ENCODE measurements around the gene BLVRB.
A peak's percentile ranks its signal among the peaks of the same experiment; 100 is the strongest.
"Not testable (repeated sequence)": the region's sequence is repeated elsewhere in the genome, so short reads cannot be mapped to it uniquely, and the experiment has no call there.

BLVRB gene

DNA sequence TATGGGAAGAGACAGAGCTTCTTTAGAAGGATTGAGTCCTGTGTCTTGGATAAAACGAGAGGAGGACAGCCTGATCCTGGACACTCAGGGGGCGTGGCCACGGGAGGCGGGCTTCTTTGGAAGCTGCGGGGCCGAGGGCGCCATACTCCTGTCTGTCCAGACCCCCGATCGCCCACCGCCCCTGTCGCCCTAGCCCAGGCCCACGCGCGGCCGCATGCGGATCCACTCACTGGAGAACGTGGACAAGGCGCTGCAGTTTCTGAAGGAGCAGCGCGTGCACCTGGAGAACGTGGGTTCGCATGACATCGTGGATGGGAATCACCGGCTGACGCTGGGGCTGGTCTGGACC is 24.3 kb upstream of the BLVRB start:
- DNase-seq (ENCODE audit: low read depth in 2 of 2), result no peak

DNA sequence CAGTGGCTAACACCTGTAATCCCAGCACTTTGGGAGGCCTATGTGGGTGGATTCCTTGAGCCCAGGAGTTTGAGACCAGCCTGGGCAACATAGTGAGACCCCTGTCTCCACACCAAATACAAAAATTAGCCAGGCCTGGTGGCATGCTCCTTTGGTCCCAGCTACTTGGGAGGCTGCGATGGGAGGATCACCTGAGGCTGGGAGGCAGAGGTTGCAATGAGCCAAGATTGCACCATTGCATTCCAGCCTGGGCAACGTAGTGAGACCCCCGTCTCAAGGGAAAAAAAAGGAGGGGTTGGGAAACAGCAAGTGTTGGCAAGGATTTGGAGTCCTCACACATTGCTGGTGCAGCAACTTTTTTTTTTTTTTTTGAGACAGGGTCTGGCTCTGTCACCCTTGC is 20.5 kb upstream of the BLVRB start:
- no peak for DNase-seq (ENCODE audit: low read depth in 2 of 2)

- not testable (repeated sequence) for DNase-seq (ENCODE audit: low read depth in 2 of 2)
These were observed 10.5 kb upstream of the BLVRB start for GRCh38 chr19:40475878-40476644.

GRCh38 chr19:40474737-40475136 is 9.2 kb upstream of the BLVRB start:
- no peak for DNase-seq (ENCODE audit: low read depth in 2 of 2)

DNA sequence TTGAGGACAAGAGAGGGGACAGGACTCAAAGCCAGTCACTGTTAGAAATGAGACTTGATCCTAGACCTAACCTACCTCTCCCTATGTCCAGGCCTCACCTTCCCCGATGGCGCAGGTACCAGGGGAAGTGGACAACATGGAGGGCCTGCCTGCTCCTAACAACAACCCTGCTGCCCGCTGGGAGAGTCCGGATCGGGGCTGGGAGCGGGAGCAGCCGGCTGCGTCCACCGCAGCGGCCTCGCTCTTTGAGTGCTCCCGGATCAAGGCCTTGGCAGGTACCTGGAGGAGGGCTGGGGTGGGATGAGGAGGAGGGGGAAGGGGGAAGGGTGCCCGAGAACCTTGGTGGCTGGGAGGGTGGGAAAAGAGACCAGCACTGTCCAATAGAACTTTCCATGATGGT is 7.0 kb upstream of the BLVRB start:
- no peak for DNase-seq (ENCODE audit: low read depth in 2 of 2)

- no peak for DNase-seq (ENCODE audit: low read depth in 2 of 2)
These were observed 5.6 kb upstream of the BLVRB start for GRCh38 chr19:40471111-40471510.

- DNase-seq (ENCODE audit: low read depth in 2 of 2), result no peak
These were observed 3.5 kb upstream of the BLVRB start for GRCh38 chr19:40469011-40469410.

DNA sequence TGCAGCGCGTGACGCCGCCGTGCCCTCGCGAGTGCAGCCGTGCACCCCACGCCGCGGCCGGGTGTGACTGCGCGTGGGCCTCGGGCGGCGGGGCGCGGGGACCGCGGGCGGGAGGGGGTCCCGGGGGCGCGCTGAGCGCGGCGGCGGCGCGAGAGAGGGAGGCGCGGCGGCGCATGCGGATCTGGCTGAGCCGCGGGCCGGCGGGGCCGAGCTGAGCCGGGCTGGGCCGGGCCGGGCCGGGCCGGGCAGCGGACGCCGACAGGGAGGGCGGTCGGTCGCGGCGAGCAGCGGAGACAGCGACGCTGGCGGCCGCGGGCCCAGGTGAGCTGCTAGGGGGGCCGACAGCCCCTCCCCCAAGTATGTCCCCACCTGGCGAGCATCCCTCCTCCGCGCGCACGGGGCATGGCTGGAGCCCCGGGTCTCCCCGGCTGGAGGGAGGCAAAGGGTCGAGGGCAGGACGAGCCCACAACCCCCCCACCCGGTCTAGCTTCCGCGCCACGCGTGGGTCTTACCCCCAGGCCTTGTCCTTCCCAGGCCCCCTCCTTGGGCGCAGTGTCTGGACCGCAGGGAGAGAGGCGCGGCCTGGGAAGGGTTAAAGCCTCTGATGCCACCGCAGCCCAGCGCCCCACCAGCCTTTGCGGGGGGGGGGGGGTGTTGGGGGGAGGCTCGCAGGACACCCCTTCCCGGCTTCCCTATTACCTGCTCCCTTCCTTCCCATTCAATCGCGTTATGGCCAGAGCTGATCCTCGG is 1.6 kb upstream of the BLVRB start, which contains the start of gene SPTBN4:
Gene SPTBN4 (plus strand): TSS at position 17 of the 750 bp plus-strand sequence. CDS start 5,621 bp downstream, outside the sequence.
- DNase-seq (ENCODE audit: low read depth in 2 of 2), result no peak

DNA sequence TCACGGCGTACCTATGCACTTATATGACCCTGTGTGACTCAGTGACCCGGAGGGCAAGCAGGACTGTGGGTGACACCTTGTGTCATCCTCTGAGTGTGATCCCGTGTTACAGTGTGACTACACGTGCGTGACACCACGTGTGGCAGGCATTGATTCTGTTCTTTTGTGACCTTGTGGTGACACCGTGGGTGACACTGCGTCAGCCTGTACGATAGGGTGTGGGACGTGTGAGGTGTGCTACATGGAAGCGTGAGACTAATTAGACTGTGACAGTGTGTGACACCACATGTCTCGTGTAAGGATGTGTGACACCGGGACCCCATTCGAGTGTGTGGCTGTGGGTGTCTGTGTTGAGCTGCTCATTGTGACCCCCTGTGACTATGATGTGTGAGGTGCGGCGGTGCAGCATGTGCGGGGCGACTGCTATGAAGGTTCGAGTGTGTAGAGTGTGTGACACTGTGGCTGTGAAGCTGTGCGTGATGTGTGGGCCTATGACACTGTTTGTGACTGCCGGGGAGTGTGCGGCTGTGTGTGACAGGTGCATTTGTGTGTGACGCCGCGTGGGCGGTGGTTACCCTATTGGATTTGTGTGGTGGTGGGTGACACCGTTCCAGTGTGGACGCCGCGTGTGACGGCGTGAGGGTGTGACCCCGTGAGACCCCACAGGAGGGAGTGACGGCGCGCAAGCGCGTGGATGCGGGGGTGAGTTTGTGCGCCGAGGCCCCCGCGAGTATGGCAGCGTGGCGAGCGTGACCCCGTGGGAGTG is 857 bp upstream of the BLVRB start:
- peak in 1 of 2 donors; percentile 58 for DNase-seq (ENCODE audit: low read depth in 2 of 2)

DNA sequence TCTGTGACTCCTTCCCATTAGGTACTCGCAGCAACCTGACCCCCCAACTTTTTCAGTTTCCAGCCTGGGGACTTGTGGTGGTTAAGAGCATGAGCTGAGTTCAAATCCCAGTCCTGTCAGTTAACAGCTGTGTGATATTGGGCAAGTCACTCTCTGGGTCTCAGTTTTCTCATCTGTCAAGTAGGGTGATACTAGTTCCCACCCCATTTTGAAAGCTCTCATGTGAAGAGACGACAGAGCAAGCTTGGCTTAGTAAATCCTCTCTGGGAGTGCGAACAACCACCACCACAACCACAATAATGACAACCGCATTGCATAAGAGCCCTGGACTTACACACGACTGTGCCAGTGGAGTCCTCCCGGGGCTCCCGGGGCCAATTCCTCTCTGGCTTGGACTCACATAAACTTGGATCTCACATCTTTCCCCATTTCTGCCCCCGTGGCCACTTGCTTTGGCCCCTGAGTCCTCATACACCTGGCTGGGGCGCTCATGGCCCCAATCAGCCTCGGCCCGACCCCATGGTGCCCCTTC is 454 bp downstream of the BLVRB start:
- DNase-seq (ENCODE audit: low read depth in 2 of 2), result no peak

DNA sequence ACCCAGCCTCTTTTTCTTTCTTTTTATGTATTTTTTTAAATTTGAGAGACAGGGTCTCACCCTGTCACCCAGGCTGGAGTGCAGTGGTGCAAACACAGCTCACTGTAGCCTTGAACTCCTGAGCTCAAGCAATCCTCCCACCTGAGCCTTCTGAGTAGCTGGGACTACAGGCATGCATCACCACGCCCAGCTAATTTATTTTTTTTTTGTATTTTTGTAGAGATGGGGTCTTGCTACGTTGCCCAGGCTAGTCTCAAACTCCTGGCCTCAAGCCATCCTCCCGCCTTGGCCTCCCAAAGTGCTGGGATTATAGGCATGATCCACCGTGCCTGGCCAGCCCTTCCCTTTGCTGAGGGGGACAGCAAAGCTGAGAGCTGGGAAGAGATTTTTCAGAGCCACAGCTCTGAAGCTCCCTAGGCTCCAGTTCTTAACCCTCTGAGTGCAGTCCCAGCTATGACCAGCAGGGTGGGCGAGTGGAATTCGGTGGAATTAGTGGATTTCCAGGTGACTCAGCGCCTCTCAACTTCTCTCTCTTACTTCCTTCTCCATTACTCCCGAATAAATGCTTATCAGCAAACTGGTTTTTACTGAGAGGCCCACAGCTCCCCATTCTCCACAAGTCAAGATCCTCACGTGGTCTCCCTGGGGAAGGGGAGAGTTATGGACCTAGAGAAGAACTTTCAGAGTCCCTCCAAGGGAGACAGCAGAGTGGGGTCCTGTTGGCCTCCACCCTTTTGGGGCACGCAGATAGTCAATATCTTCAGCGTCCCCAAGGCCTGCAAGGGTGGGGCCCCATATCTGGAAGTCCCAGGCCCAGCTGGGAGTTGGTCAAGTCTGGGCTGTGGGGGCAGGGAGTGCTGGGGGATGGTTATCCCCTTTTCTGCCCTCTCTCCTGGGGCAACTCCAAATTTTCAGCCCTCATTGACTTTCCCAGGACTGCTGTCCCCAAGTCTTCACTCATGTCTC is 1.2 kb downstream of the BLVRB start:
- DNase-seq (ENCODE audit: low read depth in 2 of 2), result peak in 1 of 2 donors; percentile 66

GRCh38 chr19:40463587-40464037 is 1.9 kb downstream of the BLVRB start:
- DNase-seq (ENCODE audit: low read depth in 2 of 2), result not testable (repeated sequence)

DNA sequence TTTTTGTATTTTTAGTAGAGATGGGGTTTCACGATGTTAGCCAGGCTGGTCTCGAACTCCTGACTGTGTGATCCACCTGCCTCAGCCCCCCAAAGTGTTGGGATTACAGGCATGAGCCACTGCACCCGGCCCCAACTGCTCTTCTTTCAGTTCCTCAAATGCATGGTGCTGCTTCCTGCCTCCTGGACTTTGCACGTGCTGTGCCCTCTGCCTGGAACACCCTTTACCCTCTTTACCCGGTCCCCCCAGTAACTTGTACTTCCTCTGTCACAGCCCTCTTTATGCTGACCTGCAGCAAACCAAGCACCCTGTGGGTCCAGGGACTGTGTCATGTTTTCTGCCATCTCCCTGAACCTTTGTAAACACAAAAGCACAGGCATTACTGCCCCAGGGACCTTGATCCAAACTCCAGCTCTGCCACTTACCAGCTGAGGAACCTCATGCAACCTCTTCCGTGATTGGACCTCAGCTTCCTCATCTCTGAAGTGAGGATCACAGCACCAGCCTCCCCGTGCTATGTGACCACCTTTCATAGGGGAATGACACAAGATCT is 3.8 kb downstream of the BLVRB start:
- no peak for DNase-seq (ENCODE audit: low read depth in 2 of 2)

- DNase-seq (ENCODE audit: low read depth in 2 of 2), result no peak
These were observed 5.4 kb downstream of the BLVRB start for GRCh38 chr19:40460185-40460584.

GRCh38 chr19:40458597-40458974 is 7.0 kb downstream of the BLVRB start:
- DNase-seq (ENCODE audit: low read depth in 2 of 2), result no peak

DNA sequence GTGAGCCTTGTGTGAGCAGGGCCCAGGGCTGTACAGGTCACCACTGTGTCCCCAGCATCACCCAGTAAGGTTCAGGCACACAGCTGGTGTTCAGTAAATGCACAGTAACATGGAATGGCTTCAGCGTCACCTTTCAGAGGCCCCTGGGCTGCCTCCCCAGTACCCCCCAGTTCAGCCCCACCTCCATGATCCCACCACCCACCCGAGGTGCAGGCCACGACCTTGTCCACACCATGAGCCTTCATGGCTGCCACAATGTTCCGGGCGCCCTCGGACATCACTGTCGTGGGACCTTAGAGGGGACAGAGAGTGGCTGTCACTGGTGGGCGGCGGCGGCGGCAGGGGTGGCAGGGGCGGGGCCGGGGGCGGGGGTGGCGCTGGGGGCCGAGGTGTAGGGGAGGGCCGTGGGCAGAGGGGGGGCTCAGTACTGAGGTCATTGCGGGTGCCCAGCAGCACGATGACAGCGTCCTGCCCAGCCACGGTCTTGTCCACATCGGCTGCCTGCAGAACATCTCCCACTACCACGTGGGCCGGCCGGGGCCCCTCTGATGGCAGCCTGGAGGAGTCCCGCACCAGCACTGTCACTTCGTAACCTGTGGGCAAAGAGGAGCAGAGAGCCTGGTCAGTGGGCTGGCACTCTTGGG is 7.5 kb downstream of the BLVRB start:
- DNase-seq (ENCODE audit: low read depth in 2 of 2), result no peak

DNA sequence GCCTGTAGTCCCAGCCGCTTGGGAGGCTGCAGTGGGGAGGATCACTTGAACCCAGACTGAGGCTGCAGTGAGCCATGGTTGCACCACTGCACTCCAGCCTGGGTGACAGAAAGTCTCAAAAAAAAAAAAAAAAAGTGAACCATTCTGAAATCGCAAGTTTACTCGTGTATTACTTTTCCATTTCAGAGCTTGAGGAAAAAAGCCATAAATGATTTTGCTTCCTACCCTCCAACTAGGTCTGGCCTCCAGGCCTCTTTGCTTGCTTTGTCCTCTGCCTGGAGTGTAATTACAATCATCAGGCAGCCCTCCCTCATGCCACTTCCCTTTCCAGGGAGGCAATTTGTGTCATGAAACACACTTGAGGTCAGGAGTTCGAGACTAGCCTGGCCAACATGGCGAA is 8.5 kb downstream of the BLVRB start:
- DNase-seq (ENCODE audit: low read depth in 2 of 2), result no peak

DNA sequence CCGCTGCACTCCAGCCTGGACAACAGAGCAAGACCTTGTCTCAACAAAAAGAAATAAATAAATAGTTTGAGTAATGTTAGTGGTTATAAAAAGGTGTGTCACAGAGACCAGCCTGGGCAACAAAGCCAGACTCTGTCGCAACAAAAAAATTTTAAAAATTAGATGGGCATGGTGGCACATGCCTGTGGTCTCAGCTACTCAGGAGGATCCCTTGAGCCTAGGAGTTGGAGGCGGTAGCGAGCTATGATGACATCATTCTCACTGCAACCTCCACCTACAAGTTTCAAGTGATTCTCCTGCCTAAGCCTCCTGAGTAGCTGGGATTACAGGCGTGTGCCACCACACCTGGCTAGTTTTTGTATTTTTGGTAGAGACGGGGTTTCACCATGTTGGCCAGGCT is 11.6 kb downstream of the BLVRB start:
- DNase-seq (ENCODE audit: low read depth in 2 of 2), result not testable (repeated sequence)

- no peak for DNase-seq (ENCODE audit: low read depth in 2 of 2)
These were observed 12.3 kb downstream of the BLVRB start for GRCh38 chr19:40453151-40453735.

- no peak for DNase-seq (ENCODE audit: low read depth in 2 of 2)
These were observed 13.5 kb downstream of the BLVRB start for GRCh38 chr19:40452016-40452415.

All from stimulated activated CD8-positive, alpha-beta memory T cell treated with anti-CD3 and anti-CD28 coated beads, Interleukin-2, amount 100 ng/mL, for 48 hours (primary cell).